Measurements from ENCODE around the gene TM9SF1. TPM values are rescaled to one million over a fixed set of nuclear protein-coding genes. Genes with fewer than 3 reads are reported as not detected.
A peak's percentile ranks its signal among the peaks of the same experiment; 100 is the strongest.

The TM9SF1 gene
- total and polyA plus RNA-seq, 10 donors: 4.7 to 53.6 (median 34.5) TPM

DNA sequence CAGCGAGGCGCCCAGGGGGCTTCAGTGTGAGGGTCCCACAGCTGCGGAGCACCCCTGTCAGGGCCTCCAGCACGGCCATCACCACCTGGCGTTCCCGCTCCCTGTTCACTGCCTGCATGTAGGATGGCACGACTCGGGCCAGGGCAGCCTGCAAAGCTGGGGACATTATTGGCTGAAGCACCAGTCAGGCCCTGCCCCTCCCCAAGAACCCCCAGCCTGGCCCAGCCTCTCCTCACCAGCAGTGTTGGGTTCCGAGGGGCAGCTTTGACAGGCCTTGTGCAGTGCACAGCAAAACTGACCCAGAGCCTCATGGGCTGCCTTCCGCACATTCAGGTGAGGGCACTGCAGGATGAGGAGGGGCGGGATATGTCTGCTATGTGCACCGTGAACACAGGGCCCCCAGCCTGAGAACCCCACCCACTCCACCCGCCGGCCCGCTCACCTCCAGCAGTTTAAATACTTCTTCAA lies 12.2 kb downstream of the TM9SF1 start:
- TF ChIP-seq POLR2AphosphoS5 (IDR thresholded peaks at IDR 0.05): peak in 1 of 3 donors; percentile 46
- TF ChIP-seq POLR2A (IDR thresholded peaks at IDR 0.05): no peak
- Histone ChIP-seq H3K4me1 (peaks cover 8 to 22% (median 11%) of the 10 kb centered on the region in 6 donors), H3K4me3 (no peak overlapping the region), H3K27ac (no peak overlapping the region), H3K27me3 (replicated peaks in 1 of 7) (no peaks in the 10 kb centered on the region), H3K9me3 (no peaks in the 10 kb centered on the region), H3K36me3 (peaks cover 2 to 91% (median 86%) of the 10 kb centered on the region in 6 donors)
- WGBS, 5 donors: 92 to 98% (median 94%) methylated on average over 8 to 15 of the region's 15 CpGs
- intact Hi-C loops (cut with DNase I; ENCODE audit: low total_unique reads): no loop called here
- DNase-seq: peak; percentile 69

DNA sequence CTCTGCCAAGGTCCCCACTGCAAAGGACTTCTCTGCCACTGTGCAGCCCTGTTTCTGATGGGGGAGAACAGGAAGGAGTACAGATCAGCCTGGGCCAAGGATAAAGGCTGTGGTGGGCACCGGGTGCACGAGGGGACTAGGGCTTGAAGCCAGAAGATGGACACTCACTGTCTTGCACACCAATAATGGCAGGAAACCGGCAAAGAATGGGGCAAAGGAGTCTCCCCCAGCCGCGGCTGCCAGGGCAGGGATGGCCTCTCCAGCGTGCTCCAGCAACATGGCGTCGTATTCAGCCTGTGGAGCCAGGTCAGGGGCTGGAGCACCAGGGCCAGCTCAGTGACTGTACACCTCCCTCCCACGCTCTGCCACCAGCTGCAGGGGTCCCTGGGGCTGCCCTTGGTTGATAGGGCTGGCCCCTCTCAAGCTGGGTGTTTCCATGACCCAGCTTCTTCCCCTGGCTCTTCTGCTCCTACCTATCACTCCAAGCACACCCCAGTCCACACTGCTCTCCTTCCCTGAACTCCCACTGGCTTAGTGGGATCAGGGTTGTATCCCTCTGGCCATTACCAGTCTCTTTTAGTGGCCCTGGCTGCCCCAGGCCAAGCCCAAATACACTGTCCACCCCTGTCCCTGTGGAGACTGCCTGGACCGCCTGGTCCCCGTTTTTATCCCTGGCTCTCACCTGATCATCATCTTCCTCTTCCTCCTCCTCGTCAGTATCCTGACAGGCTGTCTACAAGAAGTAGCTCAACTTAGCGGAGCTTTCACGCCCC lies 12.9 kb downstream of the TM9SF1 start:
- Histone ChIP-seq H3K27me3 (replicated peaks in 1 of 7) (no peaks in the 10 kb centered on the region), H3K4me1 (peaks cover 0 to 15% (median 4%) of the 10 kb centered on the region in 6 donors), H3K9me3 (no peaks in the 10 kb centered on the region), H3K4me3 (no peak overlapping the region), H3K36me3 (peaks cover 2 to 99% (median 94%) of the 10 kb centered on the region in 6 donors), H3K27ac (no peak overlapping the region)
- WGBS, 5 donors: 85 to 90% (median 88%) methylated on average over 14 of the region's 14 CpGs
- intact Hi-C loops (cut with DNase I; ENCODE audit: low total_unique reads): no loop called here
- TF ChIP-seq POLR2A (IDR thresholded peaks at IDR 0.05) (no peak), POLR2AphosphoS5 (IDR thresholded peaks at IDR 0.05) (peak in 1 of 3 donors; percentile 32)
- TF ChIP-seq, protein P1, sequence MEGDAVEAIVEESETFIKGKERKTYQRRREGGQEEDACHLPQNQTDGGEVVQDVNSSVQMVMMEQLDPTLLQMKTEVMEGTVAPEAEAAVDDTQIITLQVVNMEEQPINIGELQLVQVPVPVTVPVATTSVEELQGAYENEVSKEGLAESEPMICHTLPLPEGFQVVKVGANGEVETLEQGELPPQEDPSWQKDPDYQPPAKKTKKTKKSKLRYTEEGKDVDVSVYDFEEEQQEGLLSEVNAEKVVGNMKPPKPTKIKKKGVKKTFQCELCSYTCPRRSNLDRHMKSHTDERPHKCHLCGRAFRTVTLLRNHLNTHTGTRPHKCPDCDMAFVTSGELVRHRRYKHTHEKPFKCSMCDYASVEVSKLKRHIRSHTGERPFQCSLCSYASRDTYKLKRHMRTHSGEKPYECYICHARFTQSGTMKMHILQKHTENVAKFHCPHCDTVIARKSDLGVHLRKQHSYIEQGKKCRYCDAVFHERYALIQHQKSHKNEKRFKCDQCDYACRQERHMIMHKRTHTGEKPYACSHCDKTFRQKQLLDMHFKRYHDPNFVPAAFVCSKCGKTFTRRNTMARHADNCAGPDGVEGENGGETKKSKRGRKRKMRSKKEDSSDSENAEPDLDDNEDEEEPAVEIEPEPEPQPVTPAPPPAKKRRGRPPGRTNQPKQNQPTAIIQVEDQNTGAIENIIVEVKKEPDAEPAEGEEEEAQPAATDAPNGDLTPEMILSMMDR (IDR thresholded peaks at IDR 0.05 in 8 of 11, conservative IDR thresholded peaks at IDR 0.05 in 3 of 11): no peak
- peak; percentile 67 for DNase-seq

DNA sequence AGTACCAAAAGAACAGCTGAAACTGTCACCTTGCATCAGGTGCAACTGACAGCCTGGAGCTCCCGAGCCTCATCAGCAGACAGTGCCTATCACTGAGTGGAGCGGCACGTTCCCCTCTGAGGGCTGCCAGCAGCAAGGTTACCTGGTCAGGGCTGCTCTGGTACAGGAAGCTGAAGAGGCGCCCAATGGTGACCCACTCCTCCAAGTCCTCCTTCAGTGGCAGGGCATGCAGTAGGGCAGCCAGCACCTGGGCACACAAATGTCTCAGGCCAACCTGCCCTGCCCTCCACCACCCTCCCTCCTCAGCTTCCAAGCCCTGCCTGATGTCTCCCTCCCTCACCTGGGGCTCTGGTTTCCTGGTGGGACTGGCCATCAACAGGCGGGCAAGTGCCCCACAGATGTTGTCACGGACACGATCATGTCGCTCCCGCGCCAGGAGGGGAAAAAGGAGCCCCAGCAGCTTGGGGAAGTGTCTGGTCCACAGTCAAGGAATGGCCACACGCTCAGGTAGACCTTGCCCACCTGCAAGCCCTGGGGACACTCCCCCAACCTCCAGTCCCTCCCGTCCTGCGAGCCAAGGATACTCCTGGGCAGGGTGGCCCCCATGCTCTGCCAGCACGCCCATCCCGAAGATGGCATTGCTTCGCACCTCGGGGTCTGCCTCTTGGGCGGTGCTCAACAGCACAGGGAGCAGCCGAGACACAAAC lies 13.7 kb downstream of the TM9SF1 start:
- peak; percentile 70 for DNase-seq
- 82 to 92% (median 89%) methylated on average over 14 to 19 of the region's 19 CpGs for WGBS, 5 donors
- Histone ChIP-seq H3K36me3 (peaks cover 2 to 100% (median 99%) of the 10 kb centered on the region in 6 donors), H3K4me1 (peaks cover 0 to 7% (median 0%) of the 10 kb centered on the region in 6 donors), H3K27ac (no peak overlapping the region), H3K27me3 (replicated peaks in 1 of 7) (no peaks in the 10 kb centered on the region), H3K9me3 (no peaks in the 10 kb centered on the region), H3K4me3 (no peak overlapping the region)
- intact Hi-C loops (cut with DNase I; ENCODE audit: low total_unique reads): no loop called here
- TF ChIP-seq POLR2AphosphoS5 (IDR thresholded peaks at IDR 0.05) (peak in 1 of 3 donors; percentile 51), POLR2A (IDR thresholded peaks at IDR 0.05) (no peak)

DNA sequence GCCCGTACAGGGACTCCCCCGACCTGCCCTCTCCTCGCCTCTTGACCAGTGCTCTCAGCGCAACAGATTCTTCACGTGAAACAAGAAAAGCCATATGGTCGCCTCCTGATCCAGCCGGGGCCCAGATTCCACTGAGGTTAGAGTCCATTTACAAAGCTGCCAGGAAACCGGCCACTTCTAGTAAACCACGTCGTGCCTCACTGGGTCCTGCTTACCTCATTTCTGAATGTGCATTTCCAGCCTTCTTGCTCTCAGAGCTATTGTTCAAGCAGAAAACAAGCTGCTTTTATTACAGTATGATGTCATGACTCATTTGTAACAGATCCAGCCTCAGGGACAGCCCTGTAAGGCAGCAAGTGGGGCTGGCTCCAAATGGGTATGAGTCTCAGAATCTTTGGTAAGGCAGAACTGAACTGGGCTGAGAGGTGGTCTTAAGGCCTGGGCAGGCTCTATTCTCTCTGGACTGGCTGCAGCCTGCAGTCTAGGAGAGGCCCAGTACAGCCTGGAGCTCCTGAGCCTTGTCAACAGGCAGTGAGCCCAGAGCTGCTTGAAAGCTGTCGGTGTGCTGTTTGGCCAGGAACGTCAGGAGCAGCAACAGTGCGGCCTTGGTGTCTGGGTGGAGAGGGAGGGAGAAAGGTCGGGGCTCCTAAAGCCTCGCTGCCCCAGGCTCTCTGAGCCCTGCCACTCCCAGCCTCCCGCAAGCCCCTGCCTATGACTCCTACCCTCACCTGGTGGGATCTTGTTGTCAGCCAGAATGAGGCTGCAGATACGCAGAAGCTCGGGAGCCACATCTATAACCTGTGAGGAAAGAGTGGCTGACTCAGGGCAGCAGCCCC lies 15.1 kb downstream of the TM9SF1 start:
- Histone ChIP-seq H3K36me3 (peaks cover 2 to 100% (median 93%) of the 10 kb centered on the region in 6 donors), H3K27ac (peak overlapping the region in 1 of 8 donors; percentile 26), H3K27me3 (replicated peaks in 1 of 7) (no peaks in the 10 kb centered on the region), H3K4me3 (no peak overlapping the region), H3K9me3 (no peaks in the 10 kb centered on the region), H3K4me1 (no peaks in the 10 kb centered on the region)
- DNase-seq: peak; percentile 41
- WGBS, 5 donors: 78 to 88% (median 85%) methylated on average over 9 to 18 of the region's 18 CpGs
- TF ChIP-seq POLR2AphosphoS5 (IDR thresholded peaks at IDR 0.05): peak in 1 of 3 donors; percentile 52
- TF ChIP-seq, protein P1 (IDR thresholded peaks at IDR 0.05 in 8 of 11, conservative IDR thresholded peaks at IDR 0.05 in 3 of 11): no peak
- intact Hi-C loops (cut with DNase I; ENCODE audit: low total_unique reads): no loop called here
